ENCODE results near the gene NFATC2. TPM values are rescaled to one million over a fixed set of nuclear protein-coding genes. Genes with fewer than 3 reads are reported as not detected.

NFATC2 gene
- total RNA-seq, 1 experiment from 2014 or later: 5.0 TPM

DNA sequence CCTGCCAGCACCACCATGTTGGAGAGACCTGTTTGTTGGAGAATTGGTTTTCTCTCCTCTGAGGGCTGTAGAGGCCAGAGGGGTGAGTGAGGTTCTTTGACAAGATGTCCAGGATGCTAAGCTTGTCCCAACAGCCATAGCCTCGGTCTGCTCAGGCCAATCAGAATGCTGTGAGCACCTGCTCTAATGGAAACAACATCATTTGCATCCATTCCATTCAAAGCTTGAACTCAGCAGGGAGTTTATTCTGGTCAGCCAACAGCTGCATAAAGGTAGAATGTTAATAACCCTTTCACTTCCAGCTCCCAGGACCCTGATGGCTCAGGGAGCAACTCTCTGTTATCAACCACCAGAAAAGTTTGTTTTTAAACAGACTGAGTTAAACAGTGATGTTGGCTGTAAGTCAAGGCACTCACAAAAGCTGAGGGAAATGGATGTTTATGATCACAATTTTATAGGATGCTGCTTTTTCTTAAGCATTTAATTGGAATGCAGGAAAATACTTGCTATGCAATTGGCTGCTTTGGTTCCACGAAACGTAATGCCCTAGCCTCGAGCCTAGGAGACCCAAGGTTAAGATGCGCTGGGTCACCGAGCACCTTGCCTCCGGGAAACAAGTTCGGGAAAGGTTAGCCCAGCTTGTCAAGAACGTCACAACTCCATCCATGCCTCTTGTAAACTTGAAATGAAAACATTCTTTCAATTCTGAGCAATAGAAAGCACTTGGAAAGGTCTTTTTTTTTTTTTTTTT lies 155.2 kb downstream of the NFATC2 start:
- CTCF ChIA-PET: interaction anchor here (2.2 to 2.8 kb wide), 2 partner anchors 208 to 229 kb away, joined by 4 to 56 read pairs; no protein-coding TSS in a partner anchor
- H3K79me2 ChIP-seq (ENCODE audit: insufficient read depth, low read length): no peaks in the 10 kb centered on the region
- no peaks in the 10 kb centered on the region for H3K9me2 ChIP-seq (ENCODE audit: insufficient read depth)
- H3K4me1 ChIP-seq (ENCODE audit: control insufficient read depth in 1 of 2, insufficient read depth in 2 of 2, low read length in 2 of 2): no peaks in the 10 kb centered on the region; a peak in 1 of 4 replicates
- H3K4me3 ChIP-seq (replicated peaks in 1 of 2; ENCODE audit: low read depth in 1 of 2, low read length in 2 of 2): no peak overlapping the region
- POLR2A ChIA-PET: no interaction called here
- ATAC-seq: no peak
- no peak for DNase-seq (ENCODE audit: low read depth, low spot score)
- no TSS peak for BruUV-seq (replicated peaks)
- no peaks in the 10 kb centered on the region for H4K20me1 ChIP-seq (ENCODE audit: insufficient read depth)
- intact Hi-C loops (cut with micrococcal nuclease): loop anchor here (5.0 kb wide), 1 partner anchor 145 kb away; no protein-coding TSS in a partner anchor
- no peaks in the 10 kb centered on the region for H3K9me3 ChIP-seq (ENCODE audit: control insufficient read depth in 1 of 2, insufficient read depth in 1 of 2, low read depth in 1 of 2, low read length in 2 of 2)
- H3K4me2 ChIP-seq (ENCODE audit: low read length): no peak overlapping the region
- TF ChIP-seq YY1 (IDR thresholded peaks at IDR 0.05; ENCODE audit: extremely low read depth, insufficient replicate concordance, low read depth, low read length): no peak
- no peak for TF ChIP-seq ELF1 (IDR thresholded peaks at IDR 0.05; ENCODE audit: borderline replicate concordance, low read depth)
- TF ChIP-seq EGR1 (IDR thresholded peaks at IDR 0.05; ENCODE audit: low read depth): no peak
- TF ChIP-seq, protein P1, sequence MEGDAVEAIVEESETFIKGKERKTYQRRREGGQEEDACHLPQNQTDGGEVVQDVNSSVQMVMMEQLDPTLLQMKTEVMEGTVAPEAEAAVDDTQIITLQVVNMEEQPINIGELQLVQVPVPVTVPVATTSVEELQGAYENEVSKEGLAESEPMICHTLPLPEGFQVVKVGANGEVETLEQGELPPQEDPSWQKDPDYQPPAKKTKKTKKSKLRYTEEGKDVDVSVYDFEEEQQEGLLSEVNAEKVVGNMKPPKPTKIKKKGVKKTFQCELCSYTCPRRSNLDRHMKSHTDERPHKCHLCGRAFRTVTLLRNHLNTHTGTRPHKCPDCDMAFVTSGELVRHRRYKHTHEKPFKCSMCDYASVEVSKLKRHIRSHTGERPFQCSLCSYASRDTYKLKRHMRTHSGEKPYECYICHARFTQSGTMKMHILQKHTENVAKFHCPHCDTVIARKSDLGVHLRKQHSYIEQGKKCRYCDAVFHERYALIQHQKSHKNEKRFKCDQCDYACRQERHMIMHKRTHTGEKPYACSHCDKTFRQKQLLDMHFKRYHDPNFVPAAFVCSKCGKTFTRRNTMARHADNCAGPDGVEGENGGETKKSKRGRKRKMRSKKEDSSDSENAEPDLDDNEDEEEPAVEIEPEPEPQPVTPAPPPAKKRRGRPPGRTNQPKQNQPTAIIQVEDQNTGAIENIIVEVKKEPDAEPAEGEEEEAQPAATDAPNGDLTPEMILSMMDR (IDR thresholded peaks at IDR 0.05 in 2 of 3, conservative IDR thresholded peaks at IDR 0.05 in 1 of 3; ENCODE audit: borderline replicate concordance in 1 of 3, insufficient read depth in 1 of 3, low read depth in 2 of 3, low read length in 2 of 3): no peak
- TF ChIP-seq TCF7L2 (IDR thresholded peaks at IDR 0.05; ENCODE audit: borderline replicate concordance, extremely low read depth, insufficient read depth, insufficient read length): no peak
- no peak for TF ChIP-seq ZFX (IDR thresholded peaks at IDR 0.05)
- TF ChIP-seq SIN3A (IDR thresholded peaks at IDR 0.05; ENCODE audit: low read depth): no peak
- no peak for TF ChIP-seq CBX3 (IDR thresholded peaks at IDR 0.05; ENCODE audit: low read depth)
- TF ChIP-seq EZH2 (IDR thresholded peaks at IDR 0.05): no peak
- no peak for TF ChIP-seq CEBPB (IDR thresholded peaks at IDR 0.05; ENCODE audit: low read depth)
- TF ChIP-seq, protein P2, sequence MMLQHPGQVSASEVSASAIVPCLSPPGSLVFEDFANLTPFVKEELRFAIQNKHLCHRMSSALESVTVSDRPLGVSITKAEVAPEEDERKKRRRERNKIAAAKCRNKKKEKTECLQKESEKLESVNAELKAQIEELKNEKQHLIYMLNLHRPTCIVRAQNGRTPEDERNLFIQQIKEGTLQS (IDR thresholded peaks at IDR 0.05): no peak
- TF ChIP-seq POLR2AphosphoS5 (IDR thresholded peaks at IDR 0.05; ENCODE audit: low read depth, low read length): no peak
- no peak for TF ChIP-seq ZNF274 (IDR thresholded peaks at IDR 0.05; ENCODE audit: low read depth, low read length)
- no peak for TF ChIP-seq POLR2A (IDR thresholded peaks at IDR 0.05; ENCODE audit: borderline replicate concordance, extremely low read depth, insufficient read depth, insufficient read length)
- TF ChIP-seq, protein P3, sequence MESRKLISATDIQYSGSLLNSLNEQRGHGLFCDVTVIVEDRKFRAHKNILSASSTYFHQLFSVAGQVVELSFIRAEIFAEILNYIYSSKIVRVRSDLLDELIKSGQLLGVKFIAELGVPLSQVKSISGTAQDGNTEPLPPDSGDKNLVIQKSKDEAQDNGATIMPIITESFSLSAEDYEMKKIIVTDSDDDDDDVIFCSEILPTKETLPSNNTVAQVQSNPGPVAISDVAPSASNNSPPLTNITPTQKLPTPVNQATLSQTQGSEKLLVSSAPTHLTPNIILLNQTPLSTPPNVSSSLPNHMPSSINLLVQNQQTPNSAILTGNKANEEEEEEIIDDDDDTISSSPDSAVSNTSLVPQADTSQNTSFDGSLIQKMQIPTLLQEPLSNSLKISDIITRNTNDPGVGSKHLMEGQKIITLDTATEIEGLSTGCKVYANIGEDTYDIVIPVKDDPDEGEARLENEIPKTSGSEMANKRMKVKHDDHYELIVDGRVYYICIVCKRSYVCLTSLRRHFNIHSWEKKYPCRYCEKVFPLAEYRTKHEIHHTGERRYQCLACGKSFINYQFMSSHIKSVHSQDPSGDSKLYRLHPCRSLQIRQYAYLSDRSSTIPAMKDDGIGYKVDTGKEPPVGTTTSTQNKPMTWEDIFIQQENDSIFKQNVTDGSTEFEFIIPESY (IDR thresholded peaks at IDR 0.05; ENCODE audit: extremely low read depth, insufficient replicate concordance, low read length): no peak
- TF ChIP-seq, protein P4, sequence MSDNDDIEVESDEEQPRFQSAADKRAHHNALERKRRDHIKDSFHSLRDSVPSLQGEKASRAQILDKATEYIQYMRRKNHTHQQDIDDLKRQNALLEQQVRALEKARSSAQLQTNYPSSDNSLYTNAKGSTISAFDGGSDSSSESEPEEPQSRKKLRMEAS (IDR thresholded peaks at IDR 0.05): no peak
- no peak for TF ChIP-seq EZH2phosphoT487 (IDR thresholded peaks at IDR 0.05; ENCODE audit: borderline replicate concordance)
- no peak overlapping the region for H3K27ac ChIP-seq (ENCODE audit: low read depth, low read length)
- RAD21 ChIA-PET (ENCODE audit: low non-redundant PET in 1 of 2, low total read pairs in 2 of 2, uncharacterized antibody in 2 of 2, unreplicated experiment in 2 of 2): interaction anchor here in 1 of 2 experiments (1.1 kb wide), 1 partner anchor 207 kb away, joined by 4 read pairs; no protein-coding TSS in a partner anchor
- no peak overlapping the region for H3K9ac ChIP-seq (ENCODE audit: low read length)
- H3K36me3 ChIP-seq (ENCODE audit: control insufficient read depth in 1 of 2, insufficient read depth in 2 of 2, low read length in 2 of 2): no peaks in the 10 kb centered on the region
- H2AFZ ChIP-seq (ENCODE audit: low read depth, low read length, poor library complexity, severe bottlenecking): no peak overlapping the region
- H3K27me3 ChIP-seq (ENCODE audit: insufficient read depth, low read length): no peaks in the 10 kb centered on the region

All from HCT116 (cell line).